OCI-LY3 (cell line): Measurements from ENCODE around the gene WFS1.

ENCODE experiments used
- EZH2phosphoT487 ChIP-seq: fragments of 200-600 bp; shearing (Covaris generic); IDR thresholded peaks from 2 replicates; pipeline ENCODE4 v1.6.1; 2018; ENCODE audit warnings: antibody characterized with exemption, mixed run types, low read depth
- TF ChIP-seq, protein P1 (sequence below): fragments of 200-600, 300-600 bp; sonication (generic); IDR thresholded peaks from 2 replicates; pipeline ENCODE4 v1.5.1; 2014; ENCODE audit warnings: antibody characterized with exemption, low read length, low read depth

DNA sequence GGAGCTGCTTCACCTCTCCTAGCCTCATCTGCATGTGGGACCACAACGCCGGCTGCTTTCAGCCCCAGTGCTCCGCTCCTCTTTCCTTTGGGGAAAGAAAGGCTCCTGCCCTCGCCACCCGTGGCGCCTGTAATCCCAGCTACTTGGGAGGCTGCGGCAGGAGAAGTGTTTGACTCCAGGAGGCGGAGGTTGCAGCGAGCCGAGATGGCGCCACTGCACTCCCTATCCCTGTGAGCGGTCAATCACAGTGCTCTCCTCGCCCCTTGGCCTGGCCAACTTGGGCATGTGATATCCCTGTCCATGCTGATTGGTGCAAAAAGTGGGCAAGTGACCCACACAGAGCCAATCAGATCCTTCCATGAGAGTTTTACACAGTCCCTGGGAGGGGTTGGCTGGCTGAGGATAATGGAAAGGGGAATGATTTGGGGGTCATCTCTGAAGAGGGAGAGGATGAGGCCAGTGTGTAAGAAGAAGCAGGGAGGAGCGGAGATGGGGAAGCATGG, 56.2 kb downstream of the WFS1 start:
- TF ChIP-seq, protein P1, sequence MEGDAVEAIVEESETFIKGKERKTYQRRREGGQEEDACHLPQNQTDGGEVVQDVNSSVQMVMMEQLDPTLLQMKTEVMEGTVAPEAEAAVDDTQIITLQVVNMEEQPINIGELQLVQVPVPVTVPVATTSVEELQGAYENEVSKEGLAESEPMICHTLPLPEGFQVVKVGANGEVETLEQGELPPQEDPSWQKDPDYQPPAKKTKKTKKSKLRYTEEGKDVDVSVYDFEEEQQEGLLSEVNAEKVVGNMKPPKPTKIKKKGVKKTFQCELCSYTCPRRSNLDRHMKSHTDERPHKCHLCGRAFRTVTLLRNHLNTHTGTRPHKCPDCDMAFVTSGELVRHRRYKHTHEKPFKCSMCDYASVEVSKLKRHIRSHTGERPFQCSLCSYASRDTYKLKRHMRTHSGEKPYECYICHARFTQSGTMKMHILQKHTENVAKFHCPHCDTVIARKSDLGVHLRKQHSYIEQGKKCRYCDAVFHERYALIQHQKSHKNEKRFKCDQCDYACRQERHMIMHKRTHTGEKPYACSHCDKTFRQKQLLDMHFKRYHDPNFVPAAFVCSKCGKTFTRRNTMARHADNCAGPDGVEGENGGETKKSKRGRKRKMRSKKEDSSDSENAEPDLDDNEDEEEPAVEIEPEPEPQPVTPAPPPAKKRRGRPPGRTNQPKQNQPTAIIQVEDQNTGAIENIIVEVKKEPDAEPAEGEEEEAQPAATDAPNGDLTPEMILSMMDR = no peak
- TF ChIP-seq EZH2phosphoT487 = no peak
